Right kidney (tissue), 1 donor: Measurements from ENCODE around the gene HYAL2.

Experiments
- DNase-seq: peaks from one replicate; pipeline ENCODE4 v3.0.0-alpha.2; 2016

HYAL2 gene

DNA sequence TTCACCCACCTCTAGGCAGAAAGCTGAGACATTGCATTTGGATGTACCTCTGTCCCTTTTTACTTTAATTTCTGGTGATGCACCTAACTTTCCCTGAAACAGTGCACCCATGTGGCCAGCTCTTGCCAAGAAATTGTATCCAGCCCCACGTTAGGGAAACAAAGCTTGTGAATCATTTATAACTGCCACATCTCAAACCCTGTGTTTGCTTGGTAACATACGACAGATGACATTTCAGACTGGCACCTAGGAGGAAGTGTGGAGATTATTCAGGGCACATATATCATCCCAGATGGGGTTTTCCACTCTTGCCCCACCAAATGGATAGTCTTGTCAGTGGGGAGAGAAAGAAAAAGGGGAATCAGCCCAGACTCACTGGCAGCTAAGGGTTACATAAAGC, 30.2 kb upstream of the HYAL2 start:
- DNase-seq, result no peak

GRCh38 chr3:50351323-50351697, 28.8 kb upstream of the HYAL2 start:
- no peak for DNase-seq

DNA sequence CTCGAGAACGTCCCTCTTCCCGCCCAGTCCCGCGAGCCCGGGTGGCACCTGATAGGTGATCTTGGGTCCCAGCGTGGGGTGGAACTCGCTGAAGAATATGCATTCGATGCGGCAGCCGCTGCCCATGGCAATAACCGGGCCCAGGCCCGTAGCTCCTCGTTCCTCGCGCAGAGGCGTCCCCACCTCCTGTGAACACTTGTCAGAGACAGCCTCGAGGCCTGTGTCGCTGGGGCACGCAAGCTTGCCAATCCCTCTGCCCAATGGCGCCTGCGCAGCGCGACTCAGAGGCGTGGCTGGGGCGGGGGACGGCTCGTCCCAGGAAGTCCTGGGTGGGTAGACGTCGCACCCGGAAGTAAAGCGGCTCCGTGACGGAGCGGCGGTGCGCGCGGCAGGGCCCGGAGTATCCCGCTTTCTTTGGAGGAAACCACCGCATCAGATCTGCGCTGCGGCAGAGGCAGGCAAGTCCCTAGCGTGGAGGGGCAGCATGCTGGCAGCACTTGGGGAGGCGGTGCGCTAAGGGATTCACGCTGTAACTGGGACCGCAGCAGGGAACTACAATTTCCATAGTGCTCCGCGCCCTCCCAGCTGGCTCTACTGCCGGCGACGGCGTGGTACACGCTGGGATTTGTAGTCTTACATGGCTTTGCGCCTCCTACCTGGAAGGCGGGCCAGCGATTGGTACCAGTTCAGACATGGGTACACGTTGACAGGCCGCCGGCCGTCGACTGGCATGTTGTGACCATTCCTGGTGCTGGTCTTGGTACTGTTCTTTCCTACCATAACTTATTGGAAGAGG, 28.2 kb upstream of the HYAL2 start, which contains the start of the genes CYB561D2 and NPRL2:
TSS of gene CYB561D2 (plus strand) at position 336 of the 796 bp plus-strand sequence. CDS start 572 bp downstream, outside the sequence.
TSS of gene NPRL2 (minus strand) at position 249 of the 796 bp plus-strand sequence. CDS start at position 126, 123 bp downstream.
- peak; percentile 99 for DNase-seq

- DNase-seq, result no peak
Measured at GRCh38 chr3:50350213-50350526, 27.6 kb upstream of the HYAL2 start.

GRCh38 chr3:50347187-50347813, 24.8 kb upstream of the HYAL2 start:
- no peak for DNase-seq

- DNase-seq, result peak; percentile 67
Measured at GRCh38 chr3:50345586-50346234, 23.2 kb upstream of the HYAL2 start, which contains the start of gene ZMYND10. ZMYND10 (minus strand) TSS chr3:50345732; CDS start chr3:50345579, 153 bp downstream.

DNA sequence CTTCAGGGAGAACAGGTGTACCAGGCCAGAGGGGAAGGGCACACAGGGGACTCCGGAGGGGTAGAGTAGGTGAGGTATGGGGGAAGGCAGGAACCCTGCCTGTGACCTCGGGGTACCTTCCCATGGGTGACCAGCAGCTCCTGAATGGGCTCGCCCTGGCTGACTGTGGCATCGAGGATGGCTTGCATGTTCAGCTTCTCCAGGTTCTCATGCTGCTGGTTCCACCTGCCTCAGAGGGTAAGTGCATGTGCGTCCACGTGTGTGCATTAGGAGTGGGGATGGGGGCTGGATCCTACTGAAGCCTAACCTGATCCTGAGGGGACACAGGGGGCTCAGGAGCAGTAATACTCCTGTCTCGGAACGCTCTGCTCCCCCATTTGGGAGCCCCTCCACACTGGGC, 22.5 kb upstream of the HYAL2 start:
- DNase-seq, result no peak

DNA sequence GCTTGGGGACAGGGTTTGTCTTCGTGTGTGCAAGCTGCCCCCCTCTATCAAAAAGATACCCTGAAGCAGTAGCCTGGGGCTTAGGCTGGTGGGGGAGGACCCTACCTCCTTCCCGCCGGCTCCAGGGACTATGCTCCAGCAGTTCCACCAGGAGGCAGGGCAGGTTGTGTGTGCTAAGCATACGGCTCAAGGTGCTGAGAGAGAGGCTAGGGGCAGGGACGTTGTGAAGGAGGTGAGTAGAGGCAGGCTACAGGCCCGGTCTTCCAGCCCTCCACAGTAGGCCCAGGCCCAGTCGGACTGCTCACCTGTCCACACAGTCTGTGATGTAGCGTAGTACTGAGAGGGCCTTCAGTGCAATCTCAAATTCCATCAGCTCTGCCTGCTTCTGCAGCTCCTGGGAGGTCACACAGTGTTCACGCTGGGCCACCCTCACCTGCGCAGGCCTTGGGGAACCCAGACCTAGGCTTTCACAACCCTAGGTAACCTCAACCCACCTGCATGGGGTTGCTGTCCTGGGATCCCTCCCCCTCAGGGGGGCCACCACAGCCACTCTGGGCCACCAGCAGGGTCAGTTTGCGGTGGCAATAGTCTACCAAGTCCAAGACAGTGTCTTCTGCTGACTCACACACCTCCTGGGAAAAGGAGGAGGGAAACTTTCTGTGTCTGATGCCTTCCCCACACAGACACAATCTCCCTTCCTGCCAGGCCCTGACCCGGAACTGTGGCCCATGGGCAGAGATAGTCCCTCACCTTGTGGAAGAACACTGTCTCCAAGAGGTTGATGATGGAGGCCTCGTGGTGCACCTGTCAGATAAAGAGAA, 20.5 kb upstream of the HYAL2 start:
- no peak for DNase-seq

DNA sequence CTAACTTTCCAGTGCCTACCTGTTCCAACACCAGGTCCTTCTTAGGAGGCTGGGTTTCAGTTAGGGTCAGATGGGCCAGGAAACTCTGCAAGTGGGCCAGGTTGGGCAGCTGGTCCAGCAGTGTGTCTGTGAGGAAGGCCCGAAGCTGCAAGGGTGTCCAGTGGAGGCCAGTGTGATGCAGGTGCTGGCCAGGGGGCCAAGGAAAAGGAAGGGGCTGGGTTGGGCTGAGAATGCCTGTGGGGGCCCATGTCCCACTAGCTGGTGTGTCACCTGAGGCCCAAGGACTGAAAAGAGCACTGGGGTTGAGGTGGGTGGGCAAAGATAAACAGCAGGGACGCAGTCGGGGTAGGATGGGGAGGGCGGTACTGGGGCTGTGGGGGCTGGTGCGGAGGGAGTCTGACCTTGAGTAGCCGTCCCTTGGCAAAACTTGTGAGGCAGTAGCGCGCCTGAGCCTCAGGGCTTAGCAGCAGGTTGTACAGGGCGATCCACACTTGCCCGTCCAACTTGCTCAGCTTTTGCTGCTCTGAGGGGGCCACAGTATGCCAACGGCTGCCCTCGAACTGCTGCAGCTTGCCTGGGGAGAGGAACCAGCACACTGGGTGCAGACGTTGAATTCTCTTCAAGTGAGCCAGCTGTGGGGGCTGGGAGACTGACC, 19.6 kb upstream of the HYAL2 start:
- no peak for DNase-seq

GRCh38 chr3:50341537-50341936, 19.0 kb upstream of the HYAL2 start:
- DNase-seq, result no peak

GRCh38 chr3:50340448-50341329, 18.1 kb upstream of the HYAL2 start, which contains the start of gene RASSF1:
RASSF1 (minus strand) TSS chr3:50340836; CDS start chr3:50340805, 31 bp downstream.
- DNase-seq, result peak; percentile 71

GRCh38 chr3:50340147-50340447, 17.6 kb upstream of the HYAL2 start:
- no peak for DNase-seq

DNA sequence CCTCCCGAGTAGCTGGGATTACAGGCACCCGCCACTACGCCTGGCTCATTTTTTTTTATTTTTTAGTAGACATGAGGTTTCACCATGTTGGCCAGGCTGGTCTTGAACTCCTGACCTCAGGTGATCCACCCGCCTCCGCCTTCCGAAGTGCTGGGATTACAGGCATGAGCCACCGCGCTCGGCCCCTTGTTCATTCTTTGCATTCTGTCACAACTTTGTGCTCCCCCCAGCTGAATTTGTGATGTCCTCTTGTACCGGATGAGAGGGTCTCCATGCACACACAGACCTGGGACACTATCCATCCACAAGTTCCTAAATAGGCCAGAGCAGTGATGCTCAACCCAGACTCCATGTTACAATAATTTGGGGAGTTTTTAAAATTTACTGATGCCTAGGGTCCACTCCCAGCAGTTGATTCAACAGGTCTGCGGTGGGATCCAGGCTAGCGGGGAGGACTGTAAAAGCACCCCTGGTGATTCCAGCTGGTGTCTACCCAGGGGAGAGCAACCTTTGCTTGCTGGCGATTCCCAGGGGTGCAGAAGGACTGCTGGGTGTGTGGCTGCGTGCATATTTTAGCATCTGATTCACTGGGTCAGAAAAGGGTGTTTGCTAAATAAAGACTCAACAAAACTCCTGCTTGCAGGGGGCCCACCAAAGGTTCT, 17.1 kb upstream of the HYAL2 start:
- DNase-seq, result no peak

GRCh38 chr3:50338965-50339364, 16.4 kb upstream of the HYAL2 start:
- DNase-seq, result no peak

DNA sequence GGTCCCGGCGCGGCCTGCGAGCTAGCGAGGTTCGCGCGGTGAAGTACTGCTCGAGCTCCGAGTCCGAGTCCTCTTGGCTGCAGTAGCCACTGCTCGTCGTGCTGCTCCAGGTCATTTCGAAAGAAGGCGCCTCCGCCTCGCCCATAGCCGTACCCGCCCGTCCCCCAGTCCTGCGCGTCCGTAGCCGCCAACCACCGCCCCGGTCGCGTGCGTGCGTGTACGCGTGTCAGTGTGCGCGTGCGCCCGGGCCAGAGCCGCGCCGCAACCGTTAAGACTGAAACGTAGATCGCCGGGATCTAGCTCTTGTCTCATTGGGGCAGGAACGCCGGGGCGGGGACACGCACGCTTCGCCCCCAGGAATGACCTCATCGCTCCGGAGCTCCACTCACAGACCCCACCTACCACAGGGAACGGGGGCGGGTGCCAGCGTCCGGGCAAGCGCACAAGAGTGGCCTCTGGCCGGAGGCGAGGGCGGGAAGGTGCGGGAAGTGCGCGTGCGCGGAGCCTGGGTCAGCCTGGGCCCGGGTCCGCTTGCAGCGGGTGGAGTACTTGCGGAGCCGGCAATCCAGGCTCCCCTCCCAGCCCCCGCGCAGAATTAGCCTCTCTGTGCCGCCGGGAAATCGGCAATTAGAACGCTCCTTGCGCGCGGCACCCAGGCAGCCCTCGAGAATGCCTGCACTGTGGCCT, 14.8 kb upstream of the HYAL2 start:
- peak; percentile 94 for DNase-seq

DNA sequence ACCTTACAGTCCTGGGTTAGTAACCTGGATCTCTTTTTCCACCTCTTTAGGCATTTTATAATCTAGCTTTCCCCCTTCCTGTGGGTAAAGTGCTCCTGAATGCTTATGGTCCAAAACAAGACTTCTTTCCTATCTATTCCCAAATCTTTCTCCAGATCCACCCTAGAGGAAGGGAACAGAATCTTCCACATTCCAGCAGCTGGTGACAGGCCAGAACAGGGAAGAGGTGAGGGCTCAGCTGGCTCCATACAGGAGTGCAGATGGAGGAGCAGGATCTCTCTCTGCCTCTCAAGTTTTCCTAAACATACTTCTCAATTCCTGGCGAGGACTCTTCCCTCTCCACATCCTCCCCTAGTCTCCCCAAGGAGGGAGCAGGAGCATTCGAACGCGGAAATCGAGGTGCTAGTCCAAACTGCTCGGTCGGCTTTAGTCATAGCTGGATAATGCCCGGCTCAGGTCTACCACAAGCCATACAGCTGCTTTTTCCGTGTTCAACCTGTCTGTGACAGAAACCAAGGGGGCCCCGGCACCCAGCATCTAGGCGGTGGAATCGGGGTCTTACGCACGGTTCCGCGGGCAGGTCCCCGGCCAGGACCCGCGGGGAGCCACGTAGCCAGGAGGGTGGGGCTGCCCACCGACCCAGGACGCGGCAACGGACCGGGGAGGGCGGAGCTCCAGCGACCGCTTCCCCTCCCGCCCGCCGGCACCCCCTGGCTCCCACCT, 14.1 kb upstream of the HYAL2 start:
- DNase-seq, result no peak

- no peak for DNase-seq
Measured at GRCh38 chr3:50334339-50335075, 12.0 kb upstream of the HYAL2 start.

GRCh38 chr3:50333744-50334328, 11.3 kb upstream of the HYAL2 start:
- no peak for DNase-seq
